ENCODE results near the gene FGB.
A peak's percentile ranks its signal among the peaks of the same experiment; 100 is the strongest.

GRCh38 chr4:154549894-154550790 is 12.7 kb upstream of the FGB start, which contains the start of gene PLRG1:
- TF ChIP-seq POLR2A (IDR thresholded peaks at IDR 0.05; ENCODE audit: low read length) (peak; percentile 91), GATA1 (IDR thresholded peaks at IDR 0.05; ENCODE audit: low read depth, low read length) (no peak)

All from erythroblast (primary cell).